Gastroesophageal sphincter (tissue), 3 donors: ENCODE data around the gene HTD2.

ENCODE experiments used
- CTCF ChIP-seq, 4 experiments: fragments of 200-600 bp in 2 of 4; fragments of 450-650 bp in 2 of 4; sonication (generic) in 1 of 4; IDR thresholded peaks; one replicate each; pipeline ENCODE4 v1.5.1; 2017 to 2019; ENCODE audit warnings: antibody characterized with exemption in 4 of 4, mild to moderate bottlenecking in 2 of 4, moderate library complexity in 2 of 4
- POLR2A ChIP-seq, 2 donors: fragments of 450-650 bp; IDR thresholded peaks; one replicate each; pipeline ENCODE4 v1.6.1; 2017; ENCODE audit warnings: antibody characterized with exemption in 2 of 2, mild to moderate bottlenecking in 2 of 2, moderate library complexity in 1 of 2

- no peak for TF ChIP-seq POLR2A (IDR thresholded peaks at IDR 0.05)
- TF ChIP-seq CTCF (IDR thresholded peaks at IDR 0.05): no peak
These were observed 34.4 kb downstream of the HTD2 start for GRCh38 chr3:58340594-58341244.
